ENCODE data around the gene HORMAD1.

DNA sequence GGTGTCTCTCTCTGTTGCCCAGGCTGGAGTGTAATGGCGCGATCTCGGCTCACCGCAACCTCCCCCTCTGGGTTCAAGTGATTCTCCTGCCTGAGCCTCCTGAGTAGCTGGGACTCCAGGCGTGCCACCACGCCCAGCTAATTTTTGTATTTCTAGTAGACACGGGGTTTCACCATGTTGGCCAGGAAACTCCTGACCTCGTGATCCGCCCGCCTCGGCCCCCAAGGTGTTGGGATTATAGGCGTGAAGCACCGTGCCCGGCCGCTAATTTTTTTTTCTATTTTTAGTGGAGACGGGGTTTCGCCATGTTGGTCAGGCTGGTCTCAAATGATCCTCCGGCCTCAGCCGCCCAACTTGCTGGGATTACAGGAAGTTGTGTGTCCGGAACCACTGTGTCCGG lies 597 bp downstream of the HORMAD1 start:
- TF ChIP-seq, protein P1, sequence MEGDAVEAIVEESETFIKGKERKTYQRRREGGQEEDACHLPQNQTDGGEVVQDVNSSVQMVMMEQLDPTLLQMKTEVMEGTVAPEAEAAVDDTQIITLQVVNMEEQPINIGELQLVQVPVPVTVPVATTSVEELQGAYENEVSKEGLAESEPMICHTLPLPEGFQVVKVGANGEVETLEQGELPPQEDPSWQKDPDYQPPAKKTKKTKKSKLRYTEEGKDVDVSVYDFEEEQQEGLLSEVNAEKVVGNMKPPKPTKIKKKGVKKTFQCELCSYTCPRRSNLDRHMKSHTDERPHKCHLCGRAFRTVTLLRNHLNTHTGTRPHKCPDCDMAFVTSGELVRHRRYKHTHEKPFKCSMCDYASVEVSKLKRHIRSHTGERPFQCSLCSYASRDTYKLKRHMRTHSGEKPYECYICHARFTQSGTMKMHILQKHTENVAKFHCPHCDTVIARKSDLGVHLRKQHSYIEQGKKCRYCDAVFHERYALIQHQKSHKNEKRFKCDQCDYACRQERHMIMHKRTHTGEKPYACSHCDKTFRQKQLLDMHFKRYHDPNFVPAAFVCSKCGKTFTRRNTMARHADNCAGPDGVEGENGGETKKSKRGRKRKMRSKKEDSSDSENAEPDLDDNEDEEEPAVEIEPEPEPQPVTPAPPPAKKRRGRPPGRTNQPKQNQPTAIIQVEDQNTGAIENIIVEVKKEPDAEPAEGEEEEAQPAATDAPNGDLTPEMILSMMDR (conservative IDR thresholded peaks at IDR 0.05 in 1 of 2, IDR thresholded peaks at IDR 0.05 in 1 of 2; ENCODE audit: low read depth in 1 of 2, low read length in 2 of 2), result no peak
- no peak for TF ChIP-seq EZH2 (IDR thresholded peaks at IDR 0.05; ENCODE audit: low read length, missing control alignments)

Measured in fibroblast of lung (primary cell).